HCT116 (cell line): ENCODE results near the gene TSPAN13. TPM values are rescaled to one million over a fixed set of nuclear protein-coding genes. Genes with fewer than 3 reads are reported as not detected.

Experiments used
- ATAC-seq: fragments of 200-7000 bp; cut with Tn5 transposase; 2 replicates; pipeline ENCODE4 v1.9.1; 2020; ENCODE audit warnings: mild to moderate bottlenecking, moderate library complexity
- BruUV-seq: library from RNA; stranded (reverse); fragments of 400-500 nt; replicated peaks from 2 replicates; lab custom pipeline; 2021; lab: Mats Ljungman, UMichigan
- CTCF ChIA-PET: fragments of 300-600 bp; sonication (Branson Sonifier 250); formaldehyde crosslinking; loops from one replicate; lab custom pipeline; 2021; ENCODE audit warnings: antibody characterized with exemption; lab: Charles Lee
- POLR2A ChIA-PET: fragments of 300-600, 350-600 bp; sonication (Branson Sonifier 250); formaldehyde crosslinking; loops from one replicate; lab custom pipeline; 2021; ENCODE audit warnings: antibody characterized with exemption; lab: Charles Lee
- RAD21 ChIA-PET, 2 experiments: fragments of 300-600 bp; sonication (Branson Sonifier 250); formaldehyde crosslinking; loops; one replicate each; lab custom pipeline; 2023; ENCODE audit warnings: low total read pairs in 2 of 2; ENCODE audit not compliant: uncharacterized antibody in 2 of 2, unreplicated experiment in 2 of 2, low non-redundant PET in 1 of 2; lab: Charles Lee
- DNase-seq: peaks from one replicate; pipeline ENCODE4 v3.0.0-alpha.2; 2010; ENCODE audit warnings: low read depth, low spot score
- H2AFZ ChIP-seq: fragments of 200-600 bp; shearing (Covaris generic), sonication (generic); 2 replicates; pipeline ENCODE4 v1.6.1; 2017; ENCODE audit warnings: low read depth, mixed run types, mixed read lengths, antibody characterized with exemption, low read length; ENCODE audit not compliant: poor library complexity, severe bottlenecking
- H3K27ac ChIP-seq: 2 replicates; pipeline ENCODE4 v1.5.1; 2012; ENCODE audit warnings: low read depth, low read length
- H3K27me3 ChIP-seq: fragments of 200-600 bp; sonication (generic); 2 replicates; pipeline ENCODE4 v1.6.1; 2016; ENCODE audit warnings: mixed run types, low read length, mixed read lengths; ENCODE audit not compliant: insufficient read depth
- H3K36me3 ChIP-seq, 2 experiments: fragments of 200-500 bp in 1 of 2; fragments of 200-600 bp in 1 of 2; sonication (Bioruptor generic) in 1 of 2; sonication (generic) in 1 of 2; 2 replicates each; pipeline versions ENCODE4 v1.5.1 to v1.6.1; 2014 to 2016; ENCODE audit warnings: low read length in 2 of 2, inconsistent platforms in 1 of 2, mixed read lengths in 1 of 2, mixed run types in 1 of 2; ENCODE audit not compliant: insufficient read depth in 2 of 2, control insufficient read depth in 1 of 2
- H3K4me1 ChIP-seq, 2 experiments: fragments of 200-600 bp in 1 of 2; sonication (generic) in 1 of 2; 2 replicates each; pipeline versions ENCODE4 v1.5.1 to v1.6.1; 2012 to 2017; ENCODE audit warnings: low read length in 2 of 2, inconsistent platforms in 1 of 2, mild to moderate bottlenecking in 1 of 2, mixed read lengths in 1 of 2, mixed run types in 1 of 2, moderate library complexity in 1 of 2; ENCODE audit not compliant: insufficient read depth in 2 of 2, control insufficient read depth in 1 of 2
- H3K4me2 ChIP-seq: fragments of 200-600 bp; sonication (generic); 2 replicates; pipeline ENCODE4 v1.6.1; 2017; ENCODE audit warnings: mixed run types, low read length, mixed read lengths
- H3K4me3 ChIP-seq, 2 experiments: fragments of 200-600 bp in 1 of 2; sonication (generic) in 1 of 2; replicated peaks in 1 of 2; 2 replicates each; pipeline ENCODE4 v1.5.1; 2011 to 2016; ENCODE audit warnings: low read length in 2 of 2, control low read depth in 1 of 2, low read depth in 1 of 2, mild to moderate bottlenecking in 1 of 2, mixed read lengths in 1 of 2, mixed run types in 1 of 2
- H3K79me2 ChIP-seq: fragments of 200-600 bp; sonication (generic); 2 replicates; pipeline ENCODE4 v1.6.1; 2017; ENCODE audit warnings: mild to moderate bottlenecking, mixed run types, low read length, moderate library complexity, mixed read lengths; ENCODE audit not compliant: insufficient read depth
- H3K9ac ChIP-seq: fragments of 200-600 bp; sonication (generic); 2 replicates; pipeline ENCODE4 v1.6.1; 2016; ENCODE audit warnings: low read length, mixed read lengths
- H3K9me2 ChIP-seq: fragments of 200-600 bp; sonication (generic), shearing (Covaris generic); 2 replicates; pipeline ENCODE4 v1.6.1; 2017; ENCODE audit warnings: mixed run types, mild to moderate bottlenecking, moderate library complexity; ENCODE audit not compliant: insufficient read depth
- H3K9me3 ChIP-seq, 2 experiments: fragments of 200-500 bp in 1 of 2; fragments of 200-600 bp in 1 of 2; sonication (Bioruptor generic) in 1 of 2; sonication (generic) in 1 of 2; 2 replicates each; pipeline ENCODE4 v1.6.1; 2014 to 2017; ENCODE audit warnings: low read length in 2 of 2, mixed read lengths in 2 of 2, inconsistent platforms in 1 of 2, low read depth in 1 of 2, mild to moderate bottlenecking in 1 of 2, mixed run types in 1 of 2, moderate library complexity in 1 of 2; ENCODE audit not compliant: control insufficient read depth in 1 of 2, insufficient read depth in 1 of 2
- H4K20me1 ChIP-seq: fragments of 200-600 bp; sonication (generic), shearing (Covaris generic); 2 replicates; pipeline ENCODE4 v1.6.1; 2017; ENCODE audit warnings: mixed run types, mild to moderate bottlenecking, moderate library complexity; ENCODE audit not compliant: insufficient read depth
- CEBPB ChIP-seq: IDR thresholded peaks from 2 replicates; pipeline ENCODE4 v1.6.1; 2012; ENCODE audit warnings: low read depth
- EGR1 ChIP-seq: IDR thresholded peaks from 2 replicates; pipeline ENCODE4 v1.6.1; 2012; ENCODE audit warnings: low read depth
- FOSL1 ChIP-seq: IDR thresholded peaks from 2 replicates; pipeline ENCODE4 v1.6.1; 2012; ENCODE audit warnings: low read depth
- REST ChIP-seq: IDR thresholded peaks from 2 replicates; pipeline ENCODE4 v1.6.1; 2012; ENCODE audit warnings: low read depth
- TCF7L2 ChIP-seq: IDR thresholded peaks from 2 replicates; pipeline ENCODE4 v1.7.0; 2011; ENCODE audit warnings: borderline replicate concordance, inconsistent platforms; ENCODE audit not compliant: insufficient read depth, insufficient read length; ENCODE audit errors: extremely low read depth
- intact Hi-C: fragments of 100-400 bp; cut with micrococcal nuclease; formaldehyde crosslinking; loops from 2 replicates; pipeline ENCODE4 v1.10.0; 2022
- total RNA-seq: library from RNA; stranded (reverse); gene quantifications from one replicate; pipeline ENCODE4 v1.2.1, GENCODE V29; 2021; ENCODE audit not compliant: unreplicated experiment

The TSPAN13 gene
- total RNA-seq, 1 experiment from 2014 or later: 18.5 TPM

GRCh38 chr7:16803881-16804673 lies 50.5 kb downstream of the TSPAN13 start:
- TF ChIP-seq REST (no peak), EGR1 (no peak)
- H3K9ac ChIP-seq: no peak overlapping the region
- ChIA-PET CTCF (no interaction called here), RAD21 (no interaction called here), POLR2A (no interaction called here)
- BruUV-seq: no TSS peak
- H3K4me1 ChIP-seq: no peaks in the 10 kb centered on the region
- no peaks in the 10 kb centered on the region for H3K9me3 ChIP-seq
- H3K27me3 ChIP-seq: no peaks in the 10 kb centered on the region
- H3K79me2 ChIP-seq: no peaks in the 10 kb centered on the region
- H4K20me1 ChIP-seq: no peaks in the 10 kb centered on the region
- no peak overlapping the region for H3K4me2 ChIP-seq
- no peaks in the 10 kb centered on the region for H3K36me3 ChIP-seq
- no peaks in the 10 kb centered on the region for H3K9me2 ChIP-seq
- no peak overlapping the region for H3K27ac ChIP-seq
- intact Hi-C loops: no loop called here
- DNase-seq (no peak), ATAC-seq (no peak)
- no peak overlapping the region for H2AFZ ChIP-seq
- no peak overlapping the region for H3K4me3 ChIP-seq

GRCh38 chr7:16804674-16805439 lies 51.3 kb downstream of the TSPAN13 start, which contains the start of gene AGR2:
TSS of gene AGR2 (minus strand) at chr7:16804999. CDS start at chr7:16801796, 3,203 bp downstream.
- H3K9ac ChIP-seq: no peak within 1 kb of the TSS
- RAD21 ChIA-PET: no interaction called here
- DNase-seq (no peak), ATAC-seq (no peak)
- CTCF ChIA-PET: no interaction called here
- H3K4me1 ChIP-seq: no peaks in the 10 kb centered on the region
- no peaks in the 10 kb centered on the region for H3K79me2 ChIP-seq
- H3K9me3 ChIP-seq: no peaks in the 10 kb centered on the region
- TF ChIP-seq FOSL1 (no peak), CEBPB (no peak), TCF7L2 (no peak)
- H3K4me3 ChIP-seq: no peak within 1 kb of the TSS
- POLR2A ChIA-PET: no interaction called here
- no peaks in the 10 kb centered on the region for H4K20me1 ChIP-seq
- no TSS peak for BruUV-seq
- no peak within 1 kb of the TSS for H3K27ac ChIP-seq
- no peak within 1 kb of the TSS for H2AFZ ChIP-seq
- no peak within 1 kb of the TSS for H3K4me2 ChIP-seq
- H3K9me2 ChIP-seq: no peaks in the 10 kb centered on the region
- intact Hi-C loops: no loop called here
- H3K36me3 ChIP-seq: no peaks in the 10 kb centered on the region
- H3K27me3 ChIP-seq: no peaks in the 10 kb centered on the region
